Stimulated activated CD4-positive, alpha-beta T cell treated with anti-CD3 and anti-CD28 coated beads, TNF-alpha, amount 100 ng/mL, for 1 hour (primary cell): Measurements from ENCODE around the gene TTC39A.

Experiments used
- DNase-seq, 3 donors: peaks; one replicate each; pipeline ENCODE4 v3.0.0-alpha.2; 2020; ENCODE audit warnings: low read depth in 3 of 3, low spot score in 1 of 3

The TTC39A gene

GRCh38 chr1:51298322-51298705 lies 32.0 kb downstream of the TTC39A start:
- DNase-seq, result no peak

DNA sequence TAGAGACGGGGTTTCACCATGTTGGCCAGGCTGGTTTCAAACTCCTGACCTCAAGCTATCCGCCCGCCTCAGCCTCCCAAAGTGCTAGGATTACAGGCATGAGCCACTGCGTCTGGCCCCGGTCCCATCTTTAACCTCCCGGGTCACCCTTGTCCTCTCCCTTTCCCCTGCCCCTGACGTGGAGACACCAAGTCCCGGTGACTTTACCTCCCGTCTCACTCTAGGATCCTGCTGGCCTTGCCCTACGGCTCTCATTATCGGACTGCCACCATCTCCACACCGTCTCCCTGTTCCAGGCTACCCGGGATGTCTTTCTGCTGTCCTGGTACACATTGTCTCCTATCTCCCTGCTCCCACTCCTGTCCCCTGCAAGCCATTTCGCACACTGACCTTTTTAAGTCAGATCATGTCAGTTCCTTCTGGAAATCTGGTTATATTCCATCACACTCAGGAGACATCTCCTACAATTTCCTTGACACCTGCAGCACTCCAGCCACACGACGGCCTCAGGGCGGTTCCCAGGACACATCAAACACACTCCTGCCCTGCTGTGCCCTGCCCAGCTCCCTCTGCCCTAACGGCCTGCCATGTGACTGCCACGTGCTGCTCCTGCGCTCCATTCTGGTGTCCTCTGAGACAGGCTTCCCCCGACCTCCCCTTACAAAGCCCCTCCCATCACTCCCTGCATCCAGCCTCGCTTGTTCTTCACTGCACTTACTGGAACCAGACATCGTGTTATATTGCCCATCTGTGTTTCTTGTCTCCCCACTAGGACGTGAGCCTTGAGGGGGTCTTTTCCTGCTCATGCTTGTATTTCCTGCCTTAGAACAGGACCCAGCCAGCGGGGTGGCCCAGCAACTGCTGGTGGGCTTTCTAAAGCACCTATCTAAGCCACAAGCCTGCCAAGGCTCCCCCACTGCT lies 32.7 kb downstream of the TTC39A start:
- DNase-seq, result no peak

GRCh38 chr1:51296383-51297357 lies 33.7 kb downstream of the TTC39A start:
- DNase-seq, result peak in 2 of 3 donors; percentile 23 to 64

GRCh38 chr1:51295926-51296325 lies 34.4 kb downstream of the TTC39A start:
- no peak for DNase-seq

GRCh38 chr1:51294566-51295184 lies 35.7 kb downstream of the TTC39A start:
- no peak for DNase-seq

- DNase-seq, result no peak
These were observed 36.4 kb downstream of the TTC39A start for GRCh38 chr1:51293898-51294515.

GRCh38 chr1:51290489-51290847 lies 39.9 kb downstream of the TTC39A start:
- DNase-seq, result no peak

DNA sequence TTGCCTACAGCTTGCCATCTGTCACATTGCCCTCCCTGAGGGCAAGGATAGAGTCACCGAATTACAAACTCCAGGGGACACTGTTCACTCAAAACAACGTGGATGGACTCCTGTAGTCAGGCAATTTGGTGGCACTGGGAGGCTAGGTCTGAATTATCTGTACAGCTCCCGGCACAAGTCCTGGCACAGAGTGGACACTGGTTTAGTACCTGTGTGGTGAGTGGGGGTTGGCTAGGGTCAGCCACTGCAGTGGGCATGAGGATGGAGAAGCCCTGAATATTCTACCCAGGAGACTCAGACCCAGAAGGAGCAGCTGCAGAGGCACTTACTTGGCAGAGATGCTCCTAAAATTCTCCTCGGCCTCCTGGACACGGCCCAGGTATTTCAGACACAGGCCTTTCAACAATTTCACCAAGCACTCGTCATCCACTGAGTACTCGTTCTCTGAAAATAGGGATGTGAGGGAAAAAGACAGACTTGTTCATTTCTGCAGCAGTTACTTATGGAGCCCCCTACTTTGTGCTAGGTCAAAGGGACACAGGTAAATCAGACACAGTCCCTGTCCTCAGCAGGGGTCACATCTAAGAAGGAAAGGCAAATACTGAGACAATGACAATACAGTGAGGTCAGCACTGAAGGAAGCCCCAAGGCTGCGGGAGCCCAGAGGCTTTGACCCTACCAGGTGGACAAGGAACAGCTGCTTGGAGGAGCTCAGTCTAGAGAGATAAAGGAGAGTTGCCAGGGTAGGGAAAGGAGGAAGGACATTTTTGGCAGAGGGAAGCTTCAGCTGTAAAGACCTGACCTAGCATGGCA lies 40.5 kb downstream of the TTC39A start:
- DNase-seq, result no peak

DNA sequence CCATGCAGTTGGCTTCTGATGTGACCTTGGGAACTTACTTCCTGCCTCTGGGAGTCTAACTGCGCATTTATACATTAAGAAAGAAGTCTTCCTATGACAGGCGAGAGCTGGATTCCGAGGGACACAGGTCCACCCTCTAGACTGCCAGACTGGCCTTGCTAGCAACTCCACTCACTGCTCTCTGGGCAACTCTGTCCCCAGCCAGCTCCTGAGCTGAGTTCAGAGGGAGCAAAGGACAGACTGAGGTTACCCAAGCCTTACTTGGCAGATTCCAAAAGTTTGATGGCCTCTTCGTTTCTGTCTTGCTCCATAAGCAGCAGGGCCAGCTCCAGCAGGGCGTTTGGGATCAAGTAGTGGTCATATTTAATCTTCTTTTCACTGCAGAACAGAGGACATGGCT lies 41.8 kb downstream of the TTC39A start:
- DNase-seq, result no peak

GRCh38 chr1:51287966-51288365 lies 42.4 kb downstream of the TTC39A start:
- DNase-seq, result no peak

GRCh38 chr1:51285055-51285454 lies 45.3 kb downstream of the TTC39A start:
- DNase-seq, result no peak

- DNase-seq, result no peak
These were observed 45.8 kb downstream of the TTC39A start for GRCh38 chr1:51284487-51284954.

GRCh38 chr1:51283979-51284378 lies 46.4 kb downstream of the TTC39A start:
- DNase-seq, result no peak

DNA sequence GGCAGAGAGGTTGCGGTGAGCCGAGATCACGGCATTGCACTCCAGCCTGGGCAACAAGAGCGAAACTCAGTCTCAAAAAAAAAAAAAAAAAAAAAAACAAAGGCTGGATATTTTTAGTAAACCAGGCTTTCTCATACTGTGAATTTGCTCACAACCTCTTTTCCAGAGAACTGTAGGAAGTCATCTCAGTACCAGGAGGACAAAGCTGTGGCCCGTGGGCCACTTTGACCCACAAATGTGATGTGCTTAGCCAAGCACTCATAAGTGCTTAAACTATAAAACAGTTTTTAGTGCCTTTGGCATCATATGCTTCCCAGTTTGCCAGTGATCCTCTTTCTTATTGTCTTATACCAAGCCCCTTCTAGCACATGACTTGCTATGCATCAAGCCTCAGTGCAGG lies 47.8 kb downstream of the TTC39A start:
- DNase-seq, result no peak

GRCh38 chr1:51281807-51282206 lies 48.6 kb downstream of the TTC39A start:
- no peak for DNase-seq

GRCh38 chr1:51280321-51280978 lies 49.9 kb downstream of the TTC39A start:
- no peak for DNase-seq

- no peak for DNase-seq
These were observed 54.1 kb downstream of the TTC39A start for GRCh38 chr1:51276286-51276685.

- DNase-seq, result no peak
These were observed 55.7 kb downstream of the TTC39A start for GRCh38 chr1:51274676-51275075.

GRCh38 chr1:51272916-51273315 lies 57.4 kb downstream of the TTC39A start:
- DNase-seq, result no peak

GRCh38 chr1:51270751-51271150 lies 59.6 kb downstream of the TTC39A start:
- DNase-seq, result no peak
